Astrocyte of the cerebellum (primary cell): Measurements from ENCODE around the gene TLR6.
"Not testable (repeated sequence)": the region's sequence is repeated elsewhere in the genome, so short reads cannot be mapped to it uniquely, and the experiment has no call there.

Source experiments
- DNase-seq: peaks from one replicate; pipeline ENCODE4 v3.0.0-alpha.2; 2011; ENCODE audit warnings: low read depth
- H3K4me3 ChIP-seq: 2 replicates; pipeline ENCODE4 v1.5.1; 2011; ENCODE audit warnings: mild to moderate bottlenecking, low read depth, low read length, moderate library complexity
- CTCF ChIP-seq: IDR thresholded peaks from 2 replicates; pipeline ENCODE4 v1.5.1; 2012; ENCODE audit warnings: low read length, low read depth, moderate library complexity, mild to moderate bottlenecking; ENCODE audit errors: missing control alignments
- in situ Hi-C: cut with HindIII; loops from 2 replicates; pipeline ENCODE4 v1.10.0; 2017; ENCODE audit warnings: low sequenced_read_pairs

TLR6 gene

GRCh38 chr4:38784141-38784540 is 72.5 kb downstream of the TLR6 start:
- TF ChIP-seq CTCF, result no peak
- in situ Hi-C loops, result no loop called here
- DNase-seq, result no peak

GRCh38 chr4:38783109-38783460 is 73.5 kb downstream of the TLR6 start:
- no peak for TF ChIP-seq CTCF
- no peak for DNase-seq
- H3K4me3 ChIP-seq, result no peak overlapping the region
- in situ Hi-C loops, result no loop called here

More at GRCh38 chr4:38784141-38784540, 72.5 kb downstream of the TLR6 start:
- H3K4me3 ChIP-seq, result no peak overlapping the region

GRCh38 chr4:38782452-38783108 is 74.0 kb downstream of the TLR6 start, which contains the start of gene TLR10:
TLR10 (minus strand) TSS chr4:38782990; CDS start chr4:38775590, 7,400 bp downstream.
- in situ Hi-C loops, result no loop called here
- peak; percentile 54 for DNase-seq
- no peak within 1 kb of the TSS for H3K4me3 ChIP-seq
- TF ChIP-seq CTCF, result peak; percentile 56

GRCh38 chr4:38781854-38782261 is 74.8 kb downstream of the TLR6 start:
- no peak overlapping the region for H3K4me3 ChIP-seq
- no peak for TF ChIP-seq CTCF
- DNase-seq, result no peak
- in situ Hi-C loops, result no loop called here

DNA sequence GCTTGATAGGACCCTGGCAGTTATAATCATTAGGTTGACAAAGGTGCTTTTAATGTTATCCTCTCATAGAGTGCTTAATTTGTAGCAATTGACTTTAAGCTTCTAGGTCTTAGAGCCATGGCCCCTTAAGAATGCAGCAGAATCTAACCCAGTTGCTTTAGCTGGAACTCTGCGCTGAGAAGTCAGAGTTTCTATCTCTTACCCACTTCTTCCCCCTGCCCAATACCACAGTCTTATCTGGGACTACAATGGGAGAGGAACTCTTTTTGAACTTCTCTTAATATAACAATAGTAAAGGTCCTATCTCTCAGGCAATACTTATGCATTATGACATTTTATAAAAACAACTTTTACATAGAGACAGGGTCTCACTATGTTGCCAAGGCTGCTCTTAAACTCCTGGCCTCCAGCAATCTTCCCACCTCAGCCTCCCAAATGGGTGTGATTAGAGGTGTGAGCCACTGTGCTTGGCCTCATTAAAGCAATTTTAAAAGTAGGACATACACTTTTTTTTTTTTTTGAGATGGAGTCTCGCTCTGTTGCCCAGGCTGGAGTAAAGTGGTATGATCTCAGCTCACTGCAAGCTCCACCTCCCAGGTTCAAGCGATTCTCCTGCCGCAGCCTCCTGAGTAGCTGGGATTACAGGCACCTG is 75.7 kb downstream of the TLR6 start:
- in situ Hi-C loops, result no loop called here
- H3K4me3 ChIP-seq, result no peak overlapping the region
- no peak for DNase-seq
- TF ChIP-seq CTCF, result no peak

DNA sequence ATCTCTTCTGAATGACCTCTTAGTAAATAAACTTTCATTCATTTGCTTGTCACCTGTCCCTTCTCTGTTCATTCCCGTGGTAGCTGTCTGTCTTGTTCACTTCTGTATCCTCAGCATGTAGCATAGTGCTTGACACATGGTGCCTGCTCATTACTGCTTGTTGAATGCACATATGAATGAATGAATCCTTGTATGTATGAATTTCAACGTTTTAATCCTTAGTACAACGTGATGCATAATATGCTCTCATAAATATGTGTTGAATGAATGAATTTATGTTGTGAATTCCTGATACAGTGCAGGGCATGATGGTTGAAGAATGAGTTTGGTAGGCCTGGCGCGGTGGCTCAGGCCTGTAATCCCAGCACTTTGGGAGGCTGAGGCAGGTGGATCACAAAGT is 76.8 kb downstream of the TLR6 start:
- no peak for DNase-seq
- in situ Hi-C loops, result no loop called here
- no peak overlapping the region for H3K4me3 ChIP-seq
- TF ChIP-seq CTCF, result no peak

DNA sequence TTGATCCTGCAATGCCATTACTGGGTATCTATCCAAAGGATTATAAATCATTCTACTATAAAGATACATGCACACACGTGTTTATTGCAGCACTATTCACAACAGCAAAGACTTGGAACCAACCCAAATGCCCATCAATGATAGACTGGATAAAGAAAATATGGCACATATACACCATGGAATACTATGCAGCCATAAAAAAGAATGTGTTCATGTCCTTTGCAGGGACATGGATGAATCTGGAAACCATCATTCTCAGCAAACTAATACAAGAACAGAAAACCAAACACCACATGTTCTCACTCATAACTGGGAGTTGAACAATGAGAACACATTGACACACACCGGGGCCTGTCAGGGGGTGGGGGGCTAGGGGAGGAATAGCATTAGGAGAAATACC is 78.7 kb downstream of the TLR6 start:
- H3K4me3 ChIP-seq, DNase-seq, in situ Hi-C loops: not testable (repeated sequence)
